ENCODE measurements around the gene HOMER1.
A peak's percentile ranks its signal among the peaks of the same experiment; 100 is the strongest.

The HOMER1 gene, protein sequence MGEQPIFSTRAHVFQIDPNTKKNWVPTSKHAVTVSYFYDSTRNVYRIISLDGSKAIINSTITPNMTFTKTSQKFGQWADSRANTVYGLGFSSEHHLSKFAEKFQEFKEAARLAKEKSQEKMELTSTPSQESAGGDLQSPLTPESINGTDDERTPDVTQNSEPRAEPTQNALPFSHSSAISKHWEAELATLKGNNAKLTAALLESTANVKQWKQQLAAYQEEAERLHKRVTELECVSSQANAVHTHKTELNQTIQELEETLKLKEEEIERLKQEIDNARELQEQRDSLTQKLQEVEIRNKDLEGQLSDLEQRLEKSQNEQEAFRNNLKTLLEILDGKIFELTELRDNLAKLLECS

DNA sequence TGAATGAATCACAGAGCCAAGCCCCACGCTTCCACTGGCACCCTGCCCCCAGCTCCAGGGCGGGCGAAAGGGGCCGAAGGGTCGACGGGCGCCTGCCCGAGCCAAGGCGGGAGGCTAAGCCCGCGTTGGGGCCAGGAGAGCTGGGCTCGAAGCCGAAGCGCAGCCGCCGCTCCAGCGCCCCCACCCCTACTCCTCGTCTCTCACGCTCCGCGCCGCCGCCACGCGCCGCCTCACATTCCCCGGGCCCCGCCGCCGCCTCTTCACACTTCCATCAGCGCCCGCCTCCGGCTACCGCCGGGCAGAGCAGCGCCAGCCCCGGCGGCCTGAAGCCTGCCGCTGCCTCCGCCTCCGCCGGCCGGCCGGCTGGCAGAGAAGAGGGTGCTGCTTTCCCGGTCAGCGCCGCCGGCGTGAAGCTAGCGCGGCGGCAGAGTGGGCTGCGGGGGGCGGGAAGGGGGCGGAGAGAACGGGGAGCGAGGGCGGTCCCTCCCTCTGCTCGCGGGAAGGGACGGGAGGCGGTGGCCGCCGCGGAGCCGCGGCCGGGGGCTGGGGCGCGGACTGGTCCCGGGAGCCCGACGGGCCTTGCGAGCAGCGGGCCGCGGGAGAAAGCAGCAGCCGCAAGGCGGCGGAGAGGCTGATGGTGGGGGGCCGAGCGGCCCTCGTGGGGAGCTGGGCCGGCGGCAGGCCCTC lies at the start of gene HOMER1:
TSS of gene HOMER1 (minus strand) at position 431 of the 687 bp plus-strand sequence. CDS start 1,360 bp downstream, outside the sequence.
- DNase-seq (ENCODE audit: low spot score), result peak; percentile 74

DNA sequence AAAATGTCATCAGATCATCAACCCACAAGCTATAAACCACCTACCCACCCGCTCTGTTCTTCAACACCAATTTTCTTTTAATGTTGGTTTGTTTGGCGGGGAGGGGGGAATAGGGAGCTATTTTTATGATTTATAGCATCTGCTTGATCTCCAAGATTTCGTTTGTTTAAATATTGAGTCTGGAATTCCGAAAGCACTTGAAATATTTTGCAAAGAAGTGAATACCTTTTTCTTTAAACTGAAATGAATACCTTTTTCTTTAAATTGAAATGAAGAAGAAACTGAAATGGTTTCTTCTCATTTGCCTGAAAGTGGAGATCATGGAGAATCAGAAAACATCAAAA lies 49.3 kb upstream of the HOMER1 start:
- peak; percentile 49 for DNase-seq (ENCODE audit: low spot score)

DNA sequence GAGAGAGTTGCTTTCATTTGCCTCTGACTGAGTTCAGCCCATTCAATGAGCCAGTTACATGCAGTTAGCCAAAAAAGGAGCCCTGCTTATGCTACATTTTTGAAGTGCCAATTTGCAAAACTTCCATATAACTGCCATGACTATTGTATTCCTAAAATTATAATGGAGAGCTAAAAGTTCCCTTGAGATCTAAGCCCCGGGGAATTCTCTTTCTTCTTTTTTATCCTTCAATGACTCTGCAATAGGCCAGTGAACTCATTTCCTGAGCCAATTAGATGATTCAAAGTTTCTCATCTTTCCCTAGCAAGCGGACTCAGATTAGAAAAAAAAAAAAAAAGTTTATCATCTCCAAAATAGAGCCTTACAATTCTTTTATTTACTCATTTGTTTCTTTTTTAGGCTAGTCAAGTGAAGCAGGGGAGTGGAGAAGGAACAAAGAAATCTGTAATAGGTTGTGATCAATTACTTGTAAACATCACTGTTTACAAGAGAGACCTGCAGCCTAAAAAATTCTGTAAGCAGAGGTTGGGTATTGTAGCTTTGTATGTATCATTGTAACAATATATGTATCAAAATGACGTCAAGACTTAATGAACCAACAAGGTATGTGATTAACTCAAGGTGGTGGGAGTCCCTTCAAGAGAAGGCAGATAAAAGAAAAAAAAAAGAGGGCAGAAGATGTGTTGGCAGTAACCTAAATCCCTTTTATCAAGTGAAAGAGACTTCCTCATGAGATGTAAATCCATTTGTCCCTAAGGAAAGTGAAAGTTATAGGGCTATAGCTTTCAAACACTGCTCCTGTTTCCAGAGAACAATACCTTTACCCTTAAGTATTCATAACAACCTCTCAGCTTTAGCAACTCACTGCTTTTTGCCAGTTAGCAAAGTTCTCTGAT lies 48.7 kb upstream of the HOMER1 start:
- no peak for DNase-seq (ENCODE audit: low spot score)

DNA sequence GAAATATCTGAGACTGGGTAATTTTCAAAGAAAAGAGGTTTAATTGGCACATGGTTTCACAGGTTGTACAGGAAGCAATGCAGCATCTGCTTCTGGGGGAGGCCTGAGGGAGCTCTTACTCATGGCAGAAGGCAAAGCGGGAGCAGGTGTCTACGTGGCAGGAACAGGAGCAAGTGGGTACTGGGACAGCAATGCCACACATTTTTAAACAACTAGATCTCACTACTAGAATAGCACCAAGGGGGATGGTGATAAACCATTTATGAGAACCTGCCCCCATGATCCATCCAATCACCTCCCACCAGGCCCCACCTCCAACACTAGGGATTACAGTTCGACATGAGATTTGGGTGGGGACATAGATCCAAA lies 47.6 kb upstream of the HOMER1 start:
- DNase-seq (ENCODE audit: low spot score), result no peak

DNA sequence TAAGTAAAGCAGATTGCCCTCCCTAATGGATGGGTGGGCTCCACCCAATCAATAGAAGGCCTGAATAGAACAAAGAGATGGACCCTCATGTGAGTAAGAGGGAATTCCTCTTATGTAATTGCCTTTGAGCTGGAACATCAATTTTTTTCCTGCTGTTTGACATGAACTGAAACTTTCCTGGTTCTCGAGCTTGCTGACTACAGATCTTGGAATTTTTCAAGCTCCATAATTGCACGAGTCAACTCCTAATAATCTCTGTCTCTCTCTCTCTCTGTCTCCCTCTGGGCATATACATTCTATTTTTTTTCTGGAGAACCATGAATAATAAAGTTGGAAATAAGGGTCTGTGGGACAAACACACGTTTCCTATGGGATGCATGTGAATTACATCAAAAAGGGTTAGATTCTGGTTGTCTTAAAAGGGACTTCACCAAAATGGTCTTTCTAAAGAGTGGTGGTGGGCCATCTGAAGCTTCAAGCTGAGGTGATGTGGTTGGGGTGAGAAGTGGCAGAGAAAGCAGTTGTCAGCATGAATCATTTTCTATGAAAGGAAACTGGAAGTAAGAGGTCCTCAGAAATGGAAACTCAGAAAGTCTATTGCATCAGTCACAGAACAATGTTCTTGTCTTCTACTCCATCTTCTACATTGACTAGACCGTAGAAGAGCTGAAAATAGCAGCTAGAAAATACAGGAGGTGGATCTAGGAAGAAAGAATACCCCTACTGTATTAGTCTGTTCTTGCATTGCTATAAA lies 47.0 kb upstream of the HOMER1 start:
- DNase-seq (ENCODE audit: low spot score), result no peak

DNA sequence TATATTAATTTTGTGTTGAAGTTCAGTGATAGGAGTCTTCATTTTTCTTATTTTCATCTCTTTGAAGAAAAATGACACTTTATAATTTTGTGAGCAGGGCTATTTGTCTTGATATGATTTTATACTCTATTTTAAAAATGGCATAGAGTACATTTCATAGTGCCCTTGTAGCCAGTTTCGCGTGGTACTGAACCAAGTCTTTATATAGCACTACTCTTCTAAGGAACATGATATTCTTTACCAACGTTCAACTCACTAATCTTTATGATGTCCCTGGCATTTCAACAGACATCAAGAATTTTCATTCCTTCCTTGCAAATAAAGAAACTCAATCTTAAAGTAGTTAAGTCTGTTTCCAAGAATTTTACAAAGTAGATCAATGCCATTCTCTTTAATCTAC lies 41.5 kb upstream of the HOMER1 start:
- DNase-seq (ENCODE audit: low spot score), result no peak

DNA sequence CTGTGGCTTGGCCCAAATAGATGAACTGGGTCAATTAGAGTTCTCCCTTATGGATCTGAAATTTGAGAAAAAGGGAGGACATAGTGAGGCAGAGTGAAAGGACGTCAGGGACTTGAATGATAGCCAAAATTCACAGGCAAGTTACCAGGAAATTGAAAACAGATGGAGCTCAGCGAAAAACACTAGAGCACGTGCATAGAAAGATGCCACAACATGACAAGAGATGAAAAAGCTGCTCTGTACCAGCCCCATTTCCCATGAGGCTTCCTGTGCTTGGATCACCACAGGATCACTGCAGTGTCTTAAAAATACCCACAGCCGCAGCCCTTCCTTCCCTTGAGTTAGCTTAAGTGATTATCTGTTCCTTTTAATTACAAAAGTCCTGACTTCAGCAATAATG lies 39.0 kb upstream of the HOMER1 start:
- DNase-seq (ENCODE audit: low spot score), result no peak

DNA sequence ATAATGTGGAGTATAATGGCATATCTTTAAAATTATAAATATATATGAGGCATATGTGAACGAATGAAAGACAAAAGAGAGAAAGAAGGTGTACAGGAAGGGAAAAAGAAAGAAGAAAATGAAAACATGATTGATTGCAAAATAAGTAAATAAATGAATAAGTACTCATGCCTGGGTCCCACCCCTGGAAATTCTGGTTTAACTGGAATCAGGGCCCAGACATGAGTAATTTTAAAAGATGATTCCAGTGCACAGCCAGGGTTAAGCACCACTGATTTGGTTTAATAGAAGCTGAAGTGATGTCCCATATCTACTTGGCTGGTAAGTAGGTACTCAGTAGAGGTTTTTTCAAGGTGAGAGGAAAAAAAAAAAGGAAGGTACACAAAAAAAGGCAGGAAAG lies 34.0 kb upstream of the HOMER1 start:
- no peak for DNase-seq (ENCODE audit: low spot score)

DNA sequence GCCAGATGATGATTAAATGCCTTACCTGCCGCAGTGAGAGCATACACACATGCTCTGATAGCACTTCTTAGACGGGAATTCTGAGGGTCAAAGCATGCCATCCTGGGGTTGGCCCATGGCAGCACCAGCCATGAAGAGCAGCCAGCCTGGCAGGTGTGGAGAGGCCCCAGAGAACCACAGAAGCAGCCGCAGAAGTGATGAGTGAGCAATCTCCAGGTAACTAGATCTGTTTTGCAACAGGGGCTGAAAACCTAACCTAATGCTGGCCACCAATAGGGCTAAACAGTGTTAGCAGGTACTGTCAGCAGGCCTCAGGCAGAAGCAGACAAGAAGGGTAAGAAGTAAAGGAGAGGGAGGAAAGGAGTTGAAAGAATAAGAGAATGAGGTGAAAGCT lies 33.5 kb upstream of the HOMER1 start:
- no peak for DNase-seq (ENCODE audit: low spot score)

DNA sequence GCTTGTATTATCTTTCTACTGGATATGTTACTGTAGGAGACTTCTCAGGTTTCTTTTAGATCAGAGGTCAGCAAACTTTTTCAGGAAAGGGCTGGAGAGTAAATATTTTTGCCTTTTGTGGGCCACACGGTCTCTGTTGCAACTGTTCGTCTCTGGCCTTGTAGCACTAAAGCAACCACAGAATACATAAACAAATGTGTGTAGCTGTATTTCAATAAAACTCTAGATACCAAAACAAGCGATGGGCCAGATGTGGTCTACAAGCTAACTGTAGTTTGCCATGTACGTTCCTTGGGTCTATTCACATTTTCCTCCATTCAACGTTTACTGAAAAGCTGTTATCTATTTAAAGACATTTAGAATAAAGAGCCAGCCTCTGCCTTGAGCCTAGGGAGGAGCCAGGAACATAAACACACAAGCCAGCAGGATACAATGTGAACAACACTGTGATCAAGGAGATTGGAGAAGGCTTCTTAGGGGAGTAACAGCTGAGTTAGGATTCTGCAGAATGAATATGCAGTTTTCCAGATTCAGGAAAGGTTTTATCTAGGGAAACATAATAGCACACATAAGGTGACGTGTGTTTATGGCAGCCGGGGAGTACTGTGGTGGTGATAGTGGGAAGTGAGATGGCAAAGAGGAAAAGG lies 33.0 kb upstream of the HOMER1 start:
- DNase-seq (ENCODE audit: low spot score), result no peak

DNA sequence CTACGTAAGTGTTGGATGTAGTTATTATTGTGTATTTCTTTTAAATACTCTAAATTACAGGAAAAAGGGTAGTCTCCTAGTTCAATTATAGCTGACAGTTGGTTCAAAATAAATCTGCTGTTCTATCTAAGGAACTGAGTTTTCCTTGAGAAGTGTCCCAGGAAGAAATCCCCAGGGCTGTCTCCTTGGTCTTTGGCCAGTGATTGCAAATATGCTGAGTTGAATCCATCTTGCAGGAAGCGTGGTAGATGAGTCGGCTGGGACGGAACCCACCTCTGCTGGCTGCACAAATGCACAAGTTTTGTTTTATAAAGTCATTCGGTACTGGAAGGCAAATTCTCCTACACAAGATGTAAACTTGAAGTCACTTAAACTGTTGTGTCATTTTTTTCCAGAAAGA lies 30.2 kb upstream of the HOMER1 start:
- DNase-seq (ENCODE audit: low spot score), result no peak

DNA sequence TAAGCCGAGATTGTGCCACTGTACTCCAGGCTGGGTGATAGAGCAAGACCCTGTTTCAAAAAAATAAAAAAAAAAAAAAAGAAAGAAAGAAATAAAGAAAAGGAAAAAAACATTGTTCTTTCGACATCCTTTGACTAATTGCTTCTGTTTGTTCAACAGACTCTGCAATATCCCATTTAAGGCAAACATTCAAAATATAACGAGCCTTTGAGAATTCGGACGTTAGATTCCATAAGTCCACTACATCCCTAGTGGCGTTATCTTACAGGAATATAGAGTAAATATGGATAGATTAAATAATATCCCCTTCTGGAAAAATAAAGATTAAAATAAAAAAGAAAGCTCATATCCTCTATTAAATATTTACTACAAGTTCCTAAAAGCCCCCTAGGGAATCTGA lies 27.0 kb upstream of the HOMER1 start:
- DNase-seq (ENCODE audit: low spot score), result no peak

DNA sequence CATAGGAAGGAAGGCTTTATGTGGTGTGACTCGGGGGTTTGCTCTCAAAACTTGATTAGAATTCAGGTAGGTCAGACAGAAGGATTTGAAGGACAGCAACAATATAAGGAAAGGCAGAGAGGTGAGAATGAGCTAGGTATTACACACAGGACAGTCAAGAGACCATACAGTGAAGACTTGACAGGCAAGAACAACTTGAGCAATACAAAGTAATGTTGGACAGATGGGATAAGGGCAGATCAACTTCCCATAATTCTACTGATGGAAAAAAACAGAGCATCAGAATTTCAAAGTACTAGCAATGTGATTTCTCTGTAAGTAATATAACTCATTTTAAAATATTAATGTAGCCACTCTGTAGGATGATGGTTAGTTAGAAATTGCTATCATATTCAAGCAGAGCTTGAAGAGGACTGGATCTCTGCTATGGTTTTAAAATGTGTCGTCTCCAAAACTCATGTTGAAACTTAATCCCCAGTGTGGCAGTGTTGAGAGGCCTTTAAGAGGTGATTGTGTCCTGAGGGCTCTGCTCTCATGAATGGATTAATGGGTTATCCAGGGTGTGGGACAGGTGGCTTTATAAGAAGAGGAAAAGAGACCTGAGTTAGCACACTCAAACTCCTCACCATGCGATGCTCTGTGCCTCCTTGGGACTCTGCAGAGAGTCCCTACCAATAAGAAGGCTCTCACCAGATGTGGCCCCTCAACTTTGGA lies 22.4 kb upstream of the HOMER1 start:
- DNase-seq (ENCODE audit: low spot score), result no peak

DNA sequence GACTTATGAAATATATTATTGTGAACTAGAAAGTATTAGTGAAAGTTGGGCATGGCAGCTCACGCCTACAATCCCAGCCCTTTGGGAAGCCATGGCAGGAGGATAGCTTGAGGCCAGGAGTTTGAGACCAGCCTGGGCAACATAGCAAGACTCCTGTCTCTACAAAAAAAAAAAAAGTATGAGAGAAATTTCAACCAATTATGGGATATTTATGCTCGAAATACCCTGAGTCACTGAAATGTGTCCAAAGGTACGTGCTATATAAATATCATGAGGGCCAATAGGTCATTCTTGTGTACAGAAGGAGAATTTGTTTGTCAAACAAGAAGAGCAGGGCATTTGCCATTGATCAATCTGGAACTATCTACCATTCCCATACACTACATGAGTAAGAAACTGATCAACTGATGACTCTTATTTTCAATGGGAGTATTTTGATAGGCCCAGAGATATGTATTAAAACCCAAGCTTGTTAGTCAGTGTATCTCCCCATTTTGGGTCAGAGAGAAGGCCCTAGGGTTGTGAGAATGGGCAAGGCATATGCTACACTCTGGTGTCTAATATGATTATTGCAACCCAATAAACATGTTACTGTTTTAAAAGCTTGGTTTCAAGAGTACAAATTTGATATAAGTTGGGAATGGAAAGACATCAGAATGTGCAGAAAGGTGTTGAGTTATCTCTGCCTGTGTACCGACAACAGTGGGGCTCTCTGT lies 21.7 kb upstream of the HOMER1 start:
- DNase-seq (ENCODE audit: low spot score), result no peak

DNA sequence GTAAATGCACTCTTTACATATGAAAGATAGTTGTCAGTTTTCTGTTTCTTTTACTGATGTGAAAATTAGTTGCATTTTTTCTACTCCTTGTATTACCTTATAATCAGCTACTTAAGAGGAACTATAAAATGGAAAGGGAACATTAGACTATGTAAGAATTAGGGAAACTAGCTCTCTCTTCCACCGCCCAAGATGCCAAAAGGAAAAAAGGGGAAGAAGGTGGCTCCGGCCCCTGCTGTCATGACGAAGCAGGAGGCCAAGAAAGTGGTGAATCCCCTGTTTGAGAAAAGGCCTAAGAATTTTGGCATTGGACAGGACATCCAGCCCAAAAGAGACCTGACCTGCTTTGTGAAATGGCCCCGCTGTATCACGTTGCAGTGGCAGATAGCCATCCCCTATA lies 15.2 kb upstream of the HOMER1 start:
- DNase-seq (ENCODE audit: low spot score), result no peak

DNA sequence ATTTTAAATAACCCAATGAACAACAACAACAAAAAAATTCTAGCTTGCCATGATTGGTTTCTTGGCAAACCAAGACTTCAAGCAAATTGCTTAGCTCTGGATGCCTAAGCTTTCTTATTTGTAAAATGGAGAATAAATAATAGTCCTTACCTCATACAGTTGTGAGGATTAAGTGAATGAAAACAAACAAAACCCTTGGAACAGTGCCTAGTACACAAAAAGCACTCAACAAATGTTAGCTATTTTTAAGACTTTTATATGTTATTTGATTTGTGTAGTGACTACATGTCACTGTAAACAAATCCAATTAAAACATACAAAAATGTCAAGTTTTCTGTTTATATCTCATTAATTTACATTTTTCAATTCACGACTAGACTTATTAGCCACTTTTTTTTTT lies 13.5 kb upstream of the HOMER1 start:
- DNase-seq (ENCODE audit: low spot score), result no peak

DNA sequence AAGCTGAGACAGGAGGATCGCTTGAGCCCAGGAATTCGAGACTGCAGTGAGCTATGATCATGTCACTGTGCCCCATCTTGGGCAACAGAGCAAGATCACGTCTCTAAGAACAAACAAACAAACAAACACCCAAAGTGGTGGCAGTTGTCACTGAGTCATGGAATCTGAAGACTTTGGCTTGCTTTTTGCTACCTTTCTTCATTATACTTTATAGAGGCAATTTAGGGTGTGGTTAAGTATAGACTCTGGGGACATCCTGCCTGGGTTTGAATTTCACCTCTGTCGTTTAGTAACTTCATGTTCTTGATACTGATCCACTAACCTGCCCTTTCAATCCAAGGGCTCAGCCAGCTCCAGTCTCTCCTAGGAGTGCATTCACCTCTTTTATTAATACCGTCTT lies 13.0 kb upstream of the HOMER1 start:
- DNase-seq (ENCODE audit: low spot score), result no peak

DNA sequence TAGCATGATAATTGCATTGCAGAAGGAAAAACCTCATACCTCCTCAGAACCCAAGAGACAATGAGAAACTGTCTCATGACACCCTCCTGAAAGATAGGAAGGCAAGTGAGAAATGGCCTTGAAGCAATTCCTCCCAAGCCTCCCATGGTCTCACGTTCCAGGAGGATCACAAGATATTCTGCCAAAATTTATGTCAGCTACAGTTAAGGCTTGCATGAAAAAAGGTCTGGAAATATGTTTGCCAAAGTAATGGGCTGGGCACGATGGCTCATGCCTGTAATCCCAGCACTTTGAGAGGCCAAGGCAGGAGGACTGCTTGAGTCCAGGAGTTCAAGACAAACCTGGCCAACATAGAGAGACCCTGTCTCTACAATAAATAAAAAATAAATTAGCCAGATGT lies 12.6 kb upstream of the HOMER1 start:
- DNase-seq (ENCODE audit: low spot score), result no peak

DNA sequence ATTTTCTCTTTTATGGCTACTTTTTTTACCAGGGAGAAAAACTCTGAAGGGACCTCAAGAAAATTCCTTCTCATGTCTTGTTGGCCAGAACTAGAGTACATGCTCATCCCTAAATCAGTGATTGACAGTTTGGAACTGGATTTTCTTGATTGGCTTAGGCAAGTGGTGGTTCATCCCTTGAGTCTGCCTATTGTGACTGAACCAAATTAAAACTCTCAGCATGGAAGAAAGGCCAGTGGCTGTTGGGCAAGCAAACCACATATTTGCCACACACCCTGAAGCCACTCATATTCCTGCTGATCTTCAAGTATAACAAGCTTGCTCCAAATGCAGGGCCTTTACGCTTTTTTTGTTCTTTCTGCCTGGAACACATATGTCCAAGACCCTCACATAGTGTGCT lies 7.2 kb upstream of the HOMER1 start:
- DNase-seq (ENCODE audit: low spot score), result no peak

DNA sequence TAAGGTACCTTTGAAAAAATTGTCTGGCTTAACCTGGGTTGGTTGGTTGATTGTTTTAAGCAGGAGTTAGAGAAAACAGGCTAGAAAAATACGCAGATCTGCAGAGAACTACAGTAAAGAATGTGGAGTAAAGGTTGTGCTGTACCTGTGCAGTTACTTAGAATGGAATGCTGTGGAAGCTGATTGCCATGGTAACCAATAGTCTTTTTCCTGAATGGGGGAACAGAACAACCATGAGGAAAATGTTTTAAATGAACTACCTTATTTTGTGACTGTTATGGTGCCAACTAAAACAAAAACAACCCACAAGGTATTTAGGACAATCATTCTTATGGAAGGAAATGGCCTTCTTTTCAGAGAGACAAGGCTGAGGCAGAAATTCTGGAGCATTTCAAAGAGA lies 4.8 kb upstream of the HOMER1 start:
- no peak for DNase-seq (ENCODE audit: low spot score)

All from putamen (tissue), 1 donor.